Suprapubic skin (tissue), 3 donors: Measurements from ENCODE around the gene WFDC2.

Experiments
- CTCF ChIP-seq, 2 donors: fragments of 200-600 bp in 1 of 2; fragments of 450-650 bp in 1 of 2; sonication (generic) in 1 of 2; IDR thresholded peaks; one replicate each; pipeline ENCODE4 v1.5.1; 2016 to 2019; ENCODE audit warnings: antibody characterized with exemption in 2 of 2, mild to moderate bottlenecking in 1 of 2, moderate library complexity in 1 of 2
- EP300 ChIP-seq: sonication (generic); formaldehyde crosslinking; IDR thresholded peaks from one replicate; pipeline ENCODE4 v1.6.1; 2017; ENCODE audit warnings: antibody characterized with exemption

DNA sequence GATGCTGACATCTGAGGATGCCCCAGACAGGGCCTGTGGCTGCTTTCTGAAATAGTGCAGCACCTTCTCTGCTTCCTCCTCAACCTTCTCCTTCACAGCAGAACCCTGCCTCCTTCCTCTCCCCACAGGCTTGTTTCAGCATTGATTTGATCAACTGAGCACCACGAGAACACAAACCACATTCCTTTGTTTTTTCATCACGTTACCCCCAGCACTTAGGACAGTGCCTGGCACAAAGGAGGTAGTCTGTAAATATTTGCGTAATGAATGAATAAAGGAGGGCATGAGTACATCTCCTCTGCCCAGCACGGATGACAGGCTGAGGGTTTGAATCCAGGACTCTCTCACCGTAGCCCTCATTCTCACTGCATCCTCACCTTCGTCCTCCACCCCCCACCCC is 21.3 kb upstream of the WFDC2 start:
- TF ChIP-seq CTCF (IDR thresholded peaks at IDR 0.05) (no peak), EP300 (no peak)
